ENCODE data around the gene ATF7IP2.
"Not testable (repeated sequence)": the region's sequence is repeated elsewhere in the genome, so short reads cannot be mapped to it uniquely, and the experiment has no call there.

Gene ATF7IP2

DNA sequence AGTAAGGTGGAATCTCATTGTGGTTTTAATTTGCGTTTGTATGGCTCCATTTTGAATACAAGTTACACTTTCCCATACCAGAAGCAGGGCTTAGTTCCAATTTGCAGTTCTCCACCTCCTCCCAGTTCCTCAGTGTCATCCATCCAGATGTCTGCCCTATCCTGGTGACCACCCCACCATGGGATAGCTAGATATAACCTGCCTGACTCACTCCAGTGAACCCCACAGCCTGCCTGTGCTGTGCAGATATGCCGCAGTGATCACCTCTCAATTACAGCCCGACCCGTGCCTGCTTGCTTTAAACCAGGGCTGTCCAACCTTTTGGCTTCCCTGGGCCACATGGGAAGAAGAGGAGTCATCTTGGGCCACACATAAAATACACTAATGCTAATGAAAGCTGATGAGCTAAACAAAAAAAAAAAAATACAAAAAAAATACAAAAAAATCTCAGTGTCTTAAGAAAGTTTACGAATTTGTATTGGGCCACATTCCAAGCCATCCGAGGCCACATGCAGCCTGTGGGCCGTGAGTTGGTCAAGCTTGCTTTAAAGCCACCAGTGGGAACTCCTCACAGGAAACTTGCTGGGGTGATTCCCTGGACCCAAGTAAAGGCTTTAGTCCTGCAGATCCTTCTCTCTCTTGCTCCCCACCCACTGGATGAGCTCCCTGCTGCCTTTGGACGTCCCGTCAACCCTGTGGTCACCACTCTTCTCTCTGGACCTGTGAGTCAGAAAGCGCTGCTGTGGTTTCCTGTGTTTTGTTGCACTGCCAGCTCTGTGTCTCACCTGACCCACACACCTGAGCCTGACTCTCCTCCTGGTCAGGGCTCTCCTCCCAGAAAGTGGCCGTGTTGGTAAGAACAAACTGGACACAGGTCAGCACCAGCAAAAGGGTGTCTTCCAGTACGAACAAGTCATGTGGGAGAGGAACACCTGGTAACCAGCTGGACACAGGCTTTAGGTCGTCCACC lies 111.6 kb downstream of the ATF7IP2 start:
- Histone ChIP-seq H3K4me1 (no peaks in the 10 kb centered on the region), H3K36me3 (no peaks in the 10 kb centered on the region), H3K27me3 (no peaks in the 10 kb centered on the region), H3K4me3 (ENCODE audit: low read depth, low read length) (no peak overlapping the region), H3K9me3 (no peaks in the 10 kb centered on the region)
- DNase-seq: no peak
- TF ChIP-seq, protein P1, sequence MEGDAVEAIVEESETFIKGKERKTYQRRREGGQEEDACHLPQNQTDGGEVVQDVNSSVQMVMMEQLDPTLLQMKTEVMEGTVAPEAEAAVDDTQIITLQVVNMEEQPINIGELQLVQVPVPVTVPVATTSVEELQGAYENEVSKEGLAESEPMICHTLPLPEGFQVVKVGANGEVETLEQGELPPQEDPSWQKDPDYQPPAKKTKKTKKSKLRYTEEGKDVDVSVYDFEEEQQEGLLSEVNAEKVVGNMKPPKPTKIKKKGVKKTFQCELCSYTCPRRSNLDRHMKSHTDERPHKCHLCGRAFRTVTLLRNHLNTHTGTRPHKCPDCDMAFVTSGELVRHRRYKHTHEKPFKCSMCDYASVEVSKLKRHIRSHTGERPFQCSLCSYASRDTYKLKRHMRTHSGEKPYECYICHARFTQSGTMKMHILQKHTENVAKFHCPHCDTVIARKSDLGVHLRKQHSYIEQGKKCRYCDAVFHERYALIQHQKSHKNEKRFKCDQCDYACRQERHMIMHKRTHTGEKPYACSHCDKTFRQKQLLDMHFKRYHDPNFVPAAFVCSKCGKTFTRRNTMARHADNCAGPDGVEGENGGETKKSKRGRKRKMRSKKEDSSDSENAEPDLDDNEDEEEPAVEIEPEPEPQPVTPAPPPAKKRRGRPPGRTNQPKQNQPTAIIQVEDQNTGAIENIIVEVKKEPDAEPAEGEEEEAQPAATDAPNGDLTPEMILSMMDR (IDR thresholded peaks at IDR 0.05; ENCODE audit: low read depth, low read length): no peak

DNA sequence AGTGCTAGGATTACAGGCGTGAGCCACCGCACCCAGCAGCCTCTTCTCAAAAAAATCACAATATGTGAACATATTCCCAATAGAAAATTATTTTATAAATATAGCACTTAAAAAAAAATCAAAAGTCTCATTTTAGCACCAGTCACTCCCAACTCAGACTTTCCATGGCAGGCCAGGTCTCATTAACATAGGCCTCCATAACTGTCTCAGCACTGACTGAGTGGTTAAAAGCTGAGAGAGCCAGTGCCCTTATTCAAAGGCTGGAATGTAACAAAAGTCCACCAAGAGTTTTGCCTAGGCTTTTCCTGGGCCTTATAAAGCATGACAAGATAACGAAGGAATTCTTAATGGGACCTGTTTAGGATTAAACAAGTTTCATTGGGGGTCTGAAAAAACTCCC lies 114.7 kb downstream of the ATF7IP2 start:
- DNase-seq: no peak
- Histone ChIP-seq H3K9me3 (no peaks in the 10 kb centered on the region), H3K4me1 (no peaks in the 10 kb centered on the region), H3K4me3 (ENCODE audit: low read depth, low read length) (no peak overlapping the region), H3K27me3 (no peaks in the 10 kb centered on the region), H3K36me3 (no peaks in the 10 kb centered on the region)
- TF ChIP-seq, protein P1 (IDR thresholded peaks at IDR 0.05; ENCODE audit: low read depth, low read length): no peak

DNA sequence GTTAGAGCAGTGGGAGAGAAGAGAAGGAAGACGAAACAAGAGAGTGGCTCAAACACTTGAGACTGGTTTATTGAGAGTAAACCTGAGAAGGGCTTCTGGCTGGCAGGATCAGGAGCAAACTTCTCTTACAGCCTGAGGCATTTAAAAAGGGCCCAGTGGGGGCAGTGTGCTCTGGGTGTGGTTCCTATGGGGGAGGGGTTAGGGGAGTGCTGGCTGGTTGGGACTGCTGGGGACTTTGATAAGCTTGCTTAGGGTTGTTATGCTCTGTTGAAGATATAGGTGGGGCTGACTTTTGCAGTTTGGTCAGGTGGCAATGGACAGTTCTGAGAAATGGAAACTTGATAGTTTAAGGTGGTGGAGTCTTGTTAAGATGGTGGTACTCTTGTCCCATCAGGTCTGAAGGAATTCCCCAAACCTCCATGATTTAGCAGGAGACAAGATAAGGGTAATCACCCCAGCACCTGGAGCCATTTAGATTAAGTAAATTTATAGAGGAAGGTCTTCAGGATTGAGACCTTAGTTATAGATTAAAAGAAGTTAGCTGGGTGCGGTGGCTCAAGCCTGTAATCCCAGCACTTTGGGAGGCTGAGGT lies 115.3 kb downstream of the ATF7IP2 start:
- Histone ChIP-seq H3K36me3 (no peaks in the 10 kb centered on the region), H3K9me3 (no peaks in the 10 kb centered on the region), H3K4me1 (no peaks in the 10 kb centered on the region), H3K4me3 (ENCODE audit: low read depth, low read length) (no peak overlapping the region), H3K27me3 (no peaks in the 10 kb centered on the region)
- no peak for DNase-seq
- TF ChIP-seq, protein P1 (IDR thresholded peaks at IDR 0.05; ENCODE audit: low read depth, low read length): no peak

DNA sequence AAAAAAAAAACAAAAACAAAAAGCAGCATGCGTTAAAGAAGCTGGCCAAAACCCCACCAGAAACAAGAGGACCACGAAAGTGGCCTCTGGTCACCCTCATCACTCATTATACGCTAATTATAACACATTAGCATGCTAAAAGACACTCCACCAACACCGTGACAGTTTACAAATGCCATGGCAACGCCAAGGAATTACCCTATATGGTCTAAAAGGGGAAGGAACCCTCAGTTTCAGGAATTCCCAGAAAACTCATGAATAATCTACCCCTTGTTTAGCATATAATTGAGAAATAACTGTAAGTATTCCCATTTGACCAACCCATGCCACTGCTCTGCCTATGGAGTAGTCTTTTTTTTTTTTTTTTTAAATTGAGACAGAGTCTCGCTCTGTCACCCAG lies 116.9 kb downstream of the ATF7IP2 start:
- H3K4me3 ChIP-seq (ENCODE audit: low read depth, low read length): no peak overlapping the region
- H3K27me3 ChIP-seq: no peaks in the 10 kb centered on the region
- no peaks in the 10 kb centered on the region for H3K36me3 ChIP-seq
- H3K9me3 ChIP-seq: no peaks in the 10 kb centered on the region
- TF ChIP-seq, protein P1 (IDR thresholded peaks at IDR 0.05; ENCODE audit: low read depth, low read length): no peak
- DNase-seq: no peak
- H3K4me1 ChIP-seq: no peaks in the 10 kb centered on the region

DNA sequence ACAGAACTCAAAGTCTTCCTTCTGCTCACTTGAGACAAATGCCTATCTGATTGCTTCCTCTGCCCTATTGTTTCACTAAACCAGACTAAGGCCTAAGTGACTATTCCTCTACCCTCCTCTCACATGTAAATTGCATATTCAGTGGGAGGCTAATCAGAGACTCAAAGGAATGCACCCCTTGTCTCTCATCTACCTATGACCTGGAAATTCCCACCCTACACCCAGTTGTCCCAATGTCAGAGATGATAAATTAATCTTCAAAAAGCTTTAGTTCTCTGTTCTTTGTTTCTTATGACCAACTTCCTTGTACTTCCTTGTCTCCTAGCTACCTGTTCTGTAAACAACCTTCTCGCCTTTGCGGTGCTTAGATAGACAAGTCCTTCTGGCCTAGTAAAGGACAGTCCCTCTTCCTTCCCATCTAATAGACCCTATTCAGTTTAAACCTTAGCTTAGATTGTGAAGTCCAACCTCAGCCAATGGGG lies 118.6 kb downstream of the ATF7IP2 start:
- no peaks in the 10 kb centered on the region for H3K27me3 ChIP-seq
- no peaks in the 10 kb centered on the region for H3K36me3 ChIP-seq
- H3K4me3 ChIP-seq (ENCODE audit: low read depth, low read length): no peak overlapping the region
- no peaks in the 10 kb centered on the region for H3K9me3 ChIP-seq
- DNase-seq: no peak
- TF ChIP-seq, protein P1 (IDR thresholded peaks at IDR 0.05; ENCODE audit: low read depth, low read length): no peak
- H3K4me1 ChIP-seq: no peaks in the 10 kb centered on the region

DNA sequence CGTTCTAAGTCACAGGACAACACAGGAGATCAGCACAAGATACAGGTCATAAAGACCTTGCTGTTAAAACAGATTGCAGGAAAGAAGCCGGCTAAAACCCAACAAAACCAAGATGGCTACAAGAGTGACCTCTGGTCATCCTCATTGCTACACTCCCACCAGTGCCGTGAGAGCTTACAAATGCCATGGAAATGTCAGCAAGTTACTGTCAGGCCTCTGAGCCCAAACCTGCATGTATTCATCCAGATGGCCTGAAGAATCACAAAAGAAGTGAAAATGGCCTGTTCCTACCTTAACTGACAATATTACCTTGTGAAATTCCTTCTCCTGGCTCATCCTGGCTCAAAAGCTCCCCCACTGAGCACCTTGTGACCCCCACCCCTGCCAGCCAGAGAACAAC lies 119.4 kb downstream of the ATF7IP2 start:
- DNase-seq; H3K4me1 ChIP-seq; H3K4me3 ChIP-seq (ENCODE audit: low read depth, low read length); H3K9me3 ChIP-seq; H3K36me3 ChIP-seq; H3K27me3 ChIP-seq: not testable (repeated sequence)
